ENCODE data around the gene SH3BGRL.
"Not testable (repeated sequence)": the region's sequence is repeated elsewhere in the genome, so short reads cannot be mapped to it uniquely, and the experiment has no call there.

SH3BGRL gene

GRCh38 chrX:81259714-81260395 lies 58.0 kb downstream of the SH3BGRL start:
- no peak for DNase-seq

- DNase-seq, result no peak
Observed at GRCh38 chrX:81261576-81261975, 59.7 kb downstream of the SH3BGRL start.

- no peak for DNase-seq
Observed at GRCh38 chrX:81263059-81263458, 61.2 kb downstream of the SH3BGRL start.

DNA sequence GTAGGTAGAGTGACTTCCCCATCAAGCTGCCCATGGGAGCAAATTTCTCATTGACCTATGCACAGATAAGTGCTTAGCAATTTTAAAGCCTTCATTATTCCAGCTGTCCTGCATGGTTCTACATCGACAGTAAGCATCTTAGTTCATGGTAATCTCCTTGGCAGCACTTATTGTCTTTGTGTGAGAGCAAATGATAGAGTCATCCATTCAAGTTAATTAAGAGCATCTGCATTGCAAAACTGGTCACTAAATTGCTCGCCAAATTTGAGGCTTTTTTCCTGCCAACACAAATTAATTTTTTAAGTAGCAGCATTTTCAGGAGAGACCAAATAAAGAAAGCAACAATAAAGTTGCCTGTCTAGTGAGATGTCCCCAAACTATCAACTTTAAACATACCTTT lies 76.7 kb downstream of the SH3BGRL start:
- no peak for DNase-seq

DNA sequence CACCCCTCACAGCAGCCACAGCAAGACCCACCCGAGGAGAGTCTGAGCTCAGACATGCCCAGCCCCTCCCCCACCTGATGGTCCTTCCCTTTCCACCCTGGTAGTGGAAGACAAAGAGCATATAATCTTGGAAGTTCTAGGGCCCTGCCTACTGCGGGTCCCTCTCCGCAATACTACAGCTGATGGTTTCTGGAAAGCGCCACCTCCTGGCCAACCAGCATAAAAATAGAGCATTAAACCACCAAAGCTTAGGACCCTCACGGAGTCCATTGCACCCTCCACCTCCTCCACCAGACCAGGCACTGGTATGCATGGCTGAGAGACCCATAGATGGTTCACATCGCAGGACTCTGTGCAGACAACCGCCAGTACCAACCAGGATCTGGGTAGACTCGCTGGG lies 78.2 kb downstream of the SH3BGRL start:
- DNase-seq, result no peak

- no peak for DNase-seq
Observed at GRCh38 chrX:81286075-81286474, 84.2 kb downstream of the SH3BGRL start.

DNA sequence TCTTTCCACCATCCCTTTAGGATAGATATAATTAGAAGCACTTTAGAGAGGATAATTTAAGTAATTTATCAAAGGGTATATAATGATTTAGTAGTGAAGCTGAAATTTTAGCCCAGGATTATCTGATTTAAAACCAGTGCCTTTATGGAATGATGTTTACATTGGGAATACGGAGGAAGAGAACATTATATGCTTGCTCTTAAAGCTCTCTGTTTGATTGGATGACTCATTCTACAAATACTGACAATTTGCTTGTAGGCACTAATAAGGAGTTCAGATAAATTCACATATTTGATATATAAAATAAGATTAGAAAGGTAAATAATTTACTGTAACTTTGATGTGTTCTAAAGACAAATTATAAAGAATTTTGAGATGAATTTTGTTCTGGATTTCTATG lies 84.7 kb downstream of the SH3BGRL start:
- DNase-seq, result no peak

DNA sequence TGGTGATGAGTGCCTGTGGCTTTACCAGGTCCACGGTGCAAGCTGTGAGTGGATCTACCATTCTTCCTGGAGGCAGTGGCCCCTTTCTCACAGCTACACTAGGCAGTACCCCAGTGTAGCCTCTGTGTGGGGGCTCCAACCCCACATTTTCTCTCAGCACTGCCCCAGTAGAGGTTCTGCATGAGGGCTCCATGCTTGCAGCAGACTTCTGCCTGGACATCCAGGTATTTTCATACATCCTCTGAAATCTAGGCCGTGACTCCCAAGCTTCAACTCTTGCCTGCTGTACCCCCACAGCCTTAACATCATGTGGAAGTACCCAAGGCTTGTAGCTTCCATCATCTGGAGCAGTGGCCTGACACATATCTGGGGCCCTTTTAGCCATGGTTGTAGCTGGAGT lies 90.1 kb downstream of the SH3BGRL start:
- no peak for DNase-seq

GRCh38 chrX:81294101-81294500 lies 92.2 kb downstream of the SH3BGRL start:
- DNase-seq, result no peak

DNA sequence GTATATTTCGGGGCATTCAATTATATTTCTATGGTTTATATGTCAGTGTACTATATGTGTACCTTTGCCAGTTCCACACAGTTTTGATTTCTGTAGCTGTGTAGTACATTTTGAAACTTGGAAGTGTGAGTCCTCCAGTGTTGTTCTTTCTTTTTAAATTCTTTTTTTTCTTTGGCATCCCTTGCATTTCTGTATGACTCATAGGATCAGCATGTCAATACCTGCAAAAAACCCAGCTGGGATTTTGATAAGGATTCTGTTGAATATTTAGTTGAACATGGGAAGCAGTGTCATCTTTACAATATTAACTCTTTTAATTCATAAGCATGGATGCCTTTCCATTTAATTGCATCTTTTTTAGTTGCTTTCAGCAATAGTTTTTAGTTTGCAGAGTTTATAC lies 100.0 kb downstream of the SH3BGRL start:
- DNase-seq, result no peak

DNA sequence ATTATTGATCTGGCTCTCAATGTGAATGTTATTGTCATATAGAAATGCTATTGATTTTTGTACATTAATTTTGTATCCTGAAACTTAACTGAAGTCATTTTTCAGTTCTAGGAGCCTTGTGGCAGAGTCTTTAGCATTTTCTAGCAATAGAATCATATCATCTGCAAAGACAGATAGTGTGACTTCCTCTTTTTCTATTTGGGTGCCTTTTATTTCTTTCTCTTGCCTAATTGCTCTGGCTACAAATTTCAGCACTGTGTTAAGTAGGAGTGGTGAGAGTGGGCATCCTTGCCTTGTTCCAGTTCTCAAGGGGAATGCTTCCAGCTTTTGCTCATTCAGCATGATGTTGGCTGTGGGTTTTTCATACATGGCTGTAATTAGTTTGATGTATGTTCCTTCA lies 102.7 kb downstream of the SH3BGRL start:
- DNase-seq, result no peak

- no peak for DNase-seq
Observed at GRCh38 chrX:81305240-81305639, 103.3 kb downstream of the SH3BGRL start.

GRCh38 chrX:81308086-81308829 lies 106.4 kb downstream of the SH3BGRL start:
- no peak for DNase-seq

- no peak for DNase-seq
Observed at GRCh38 chrX:81316163-81316562, 114.3 kb downstream of the SH3BGRL start.

DNA sequence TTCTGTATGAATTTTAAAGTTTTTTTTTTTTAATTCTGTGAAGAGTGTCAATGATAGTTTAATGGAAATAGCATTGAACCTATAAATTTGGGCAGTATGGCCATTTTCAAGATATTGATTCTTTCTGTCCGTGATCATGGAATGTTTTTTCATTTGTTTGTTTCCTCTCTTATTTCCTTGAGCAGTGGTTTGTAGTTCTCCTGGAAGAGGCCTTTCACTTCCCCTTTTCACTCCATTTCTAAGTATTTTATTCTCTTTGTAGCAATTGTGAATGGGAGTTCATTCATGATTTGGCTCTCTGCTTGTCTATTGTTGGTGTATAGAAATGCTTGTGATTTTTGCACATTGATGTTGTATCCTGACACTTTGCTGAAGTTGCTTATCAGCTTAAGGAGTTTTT lies 129.8 kb downstream of the SH3BGRL start:
- DNase-seq, result not testable (repeated sequence)

DNA sequence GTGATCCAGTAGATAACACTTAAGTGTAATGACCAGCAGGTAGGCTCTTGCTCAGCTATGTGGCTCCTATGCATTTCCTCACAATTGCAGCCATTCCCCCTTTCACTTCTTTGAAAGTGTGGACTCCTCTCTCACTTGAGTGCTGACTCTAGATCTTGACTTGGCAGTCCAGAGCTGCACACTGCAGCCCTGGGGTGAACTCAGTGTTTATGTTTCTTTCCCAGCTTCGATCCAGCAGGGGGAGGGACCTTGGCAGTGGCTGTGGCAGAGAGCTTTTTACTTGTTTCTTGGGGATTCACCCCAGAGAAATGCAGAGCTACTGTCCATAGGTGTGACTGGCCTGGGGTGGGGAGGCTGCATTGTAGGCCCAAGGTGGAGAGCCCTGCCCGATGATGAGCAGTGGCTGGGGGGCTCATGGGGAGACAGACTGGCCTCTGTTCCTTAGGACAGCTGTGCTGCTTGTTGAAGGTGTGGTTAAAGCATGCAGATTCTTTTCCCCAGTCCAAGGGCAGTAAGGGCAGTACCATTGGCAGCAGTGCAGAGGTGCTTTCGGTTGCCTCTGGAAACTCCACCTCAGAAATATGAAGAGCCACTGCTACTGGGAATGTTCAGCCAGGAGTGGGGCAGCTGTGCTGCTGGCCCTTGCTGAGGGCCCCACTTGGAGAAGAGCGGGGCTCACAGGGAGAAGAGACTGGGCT lies 134.7 kb downstream of the SH3BGRL start:
- no peak for DNase-seq

DNA sequence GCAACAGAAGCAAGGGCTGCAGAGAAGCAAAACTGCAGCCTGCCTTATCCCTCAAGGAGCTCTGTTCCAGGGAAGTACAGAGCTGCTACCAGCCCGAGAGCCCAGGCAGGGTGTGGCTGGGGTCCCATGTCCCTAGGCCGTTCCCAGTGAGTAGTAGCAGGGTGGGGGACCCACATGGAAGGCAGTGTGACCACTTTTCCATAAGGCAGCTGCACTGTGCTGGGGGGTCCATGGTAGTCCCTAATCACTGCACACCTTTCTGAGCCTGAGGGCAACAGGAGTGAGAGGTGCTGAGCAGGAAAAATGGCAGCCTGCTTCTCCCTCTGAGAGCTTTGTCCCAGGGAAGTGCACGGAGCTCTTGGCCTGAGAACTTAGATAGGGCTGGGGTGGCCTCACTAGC lies 135.9 kb downstream of the SH3BGRL start:
- no peak for DNase-seq

- no peak for DNase-seq
Observed at GRCh38 chrX:81338924-81339323, 137.0 kb downstream of the SH3BGRL start.

- DNase-seq, result not testable (repeated sequence)
Observed at GRCh38 chrX:81345296-81345695, 143.4 kb downstream of the SH3BGRL start.
